ENCODE data around the gene WNT11.

WNT11 gene
- 0 to 0.77 (median 0.25) reads per million in 17 experiments for total RNA-seq

DNA sequence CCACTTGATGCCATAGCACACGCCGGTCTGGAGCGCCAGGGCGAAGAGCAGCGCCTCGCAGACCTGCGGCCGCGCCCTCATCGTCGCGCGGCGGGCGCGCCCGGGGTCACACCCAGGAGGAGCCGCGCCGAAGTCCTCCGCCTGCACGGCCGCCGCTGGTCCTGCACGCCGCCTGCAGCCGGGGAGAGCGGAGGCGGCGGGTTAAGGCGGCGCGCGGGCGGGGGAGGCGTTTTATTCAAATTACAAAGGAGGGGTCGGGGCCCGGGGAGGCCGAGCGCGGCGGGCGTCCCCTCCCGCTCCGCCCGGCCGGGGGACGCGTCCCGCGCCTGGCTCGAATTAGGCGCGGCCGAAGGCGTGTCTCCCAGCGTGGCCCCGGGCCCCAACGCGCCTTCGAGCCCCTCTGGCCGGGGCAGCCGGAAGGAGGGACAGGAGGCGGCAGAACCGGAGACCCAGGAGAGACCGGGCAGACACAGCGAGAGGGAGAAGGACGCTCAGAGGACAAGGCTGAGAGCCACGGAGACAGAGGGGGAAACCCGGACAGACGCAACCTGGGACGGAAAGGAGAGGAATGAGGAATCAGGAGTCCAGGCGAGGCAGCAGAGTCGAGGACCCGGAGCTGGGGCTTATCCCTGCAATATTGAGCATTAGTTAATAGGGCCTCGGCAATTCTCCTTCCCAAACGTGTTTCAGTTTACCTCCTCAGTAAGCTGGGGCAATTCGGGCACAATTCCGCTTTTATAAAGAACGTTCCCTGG lies at the start of gene WNT11:
Gene WNT11, minus strand, starts transcription at position 176 of the 755 bp plus-strand sequence. Its CDS starts 95 bp downstream, at position 81.
- DNase-seq = peak in 2 of 4 experiments; percentile 53 to 62

- no peak for DNase-seq
These were observed 47.1 kb upstream of the WNT11 start for GRCh38 chr11:76253416-76253815.

- DNase-seq = no peak
These were observed 46.3 kb upstream of the WNT11 start for GRCh38 chr11:76252631-76253070.

DNA sequence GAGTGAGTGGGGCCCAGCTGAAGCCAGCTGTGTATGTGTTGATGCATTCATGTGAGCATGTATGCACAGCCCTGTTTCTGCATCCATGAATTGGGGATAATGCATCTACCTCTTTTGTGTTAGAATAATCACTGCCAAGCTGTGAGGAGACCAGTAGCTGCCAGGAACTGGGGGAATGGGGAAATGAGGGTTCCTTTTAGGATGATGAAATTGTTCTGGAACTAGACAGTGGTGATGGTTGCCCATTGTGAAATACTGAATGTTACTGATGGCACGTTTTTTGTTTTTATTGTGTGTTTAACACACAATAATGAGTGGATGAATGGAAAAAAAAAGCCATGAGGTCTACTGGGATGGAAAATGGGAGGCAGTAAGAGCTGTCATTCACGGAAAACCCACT lies 45.3 kb upstream of the WNT11 start:
- peak; percentile 56 to 84 (median 69) for DNase-seq

DNA sequence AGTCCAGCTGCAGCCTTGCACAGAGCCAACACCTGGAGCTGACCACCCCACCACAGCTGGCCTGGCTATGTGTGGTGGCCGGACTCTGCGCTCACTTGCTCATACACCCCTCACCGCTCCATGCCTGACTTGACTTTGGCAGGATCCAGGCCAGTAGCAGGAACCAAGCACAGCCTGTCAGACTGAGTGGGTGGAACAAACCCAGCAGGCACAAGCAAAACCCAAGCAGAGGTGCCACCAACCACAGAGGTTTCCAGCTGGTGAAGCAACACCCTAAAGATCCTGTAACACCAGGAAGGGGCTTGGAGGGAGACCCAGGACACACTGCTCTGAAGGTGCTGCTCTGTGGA lies 44.9 kb upstream of the WNT11 start:
- peak; percentile 30 to 64 (median 57) for DNase-seq

DNA sequence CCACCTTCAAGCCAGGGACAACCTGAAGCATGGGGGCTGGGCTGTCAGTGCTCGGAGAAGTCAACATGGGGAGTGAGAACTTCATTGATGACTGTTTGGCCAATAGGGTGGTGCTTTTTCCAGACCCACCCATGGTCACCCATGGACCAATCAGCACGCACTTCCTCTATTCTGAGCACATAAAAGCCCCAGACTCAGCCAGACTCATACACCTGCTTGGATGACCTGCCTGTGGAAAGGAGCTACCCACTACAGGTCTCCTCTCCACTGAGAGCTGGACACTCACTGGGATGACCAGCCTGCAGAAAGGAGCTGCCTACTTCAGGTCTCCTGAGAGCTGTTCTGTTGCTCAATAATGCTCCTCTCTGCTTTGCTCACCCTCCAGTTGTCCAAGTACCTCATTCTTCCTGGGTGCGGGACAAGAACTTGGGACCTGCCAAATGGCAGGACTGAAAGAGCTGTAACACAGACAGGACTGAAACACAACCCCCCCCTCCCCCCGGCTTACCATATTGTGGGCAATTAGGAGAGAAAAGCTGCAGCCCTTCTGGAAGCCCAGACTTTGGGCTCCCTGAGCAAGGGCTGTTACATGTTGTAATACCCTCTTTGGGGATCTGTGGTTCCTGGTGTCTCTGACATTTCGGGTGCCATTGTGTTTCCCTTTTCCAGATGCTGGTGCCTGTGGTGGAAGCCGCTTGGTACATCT lies 44.4 kb upstream of the WNT11 start:
- DNase-seq = peak in 2 of 4 experiments; percentile 49 to 68

- DNase-seq = no peak
These were observed 43.0 kb upstream of the WNT11 start for GRCh38 chr11:76249195-76249741.

DNA sequence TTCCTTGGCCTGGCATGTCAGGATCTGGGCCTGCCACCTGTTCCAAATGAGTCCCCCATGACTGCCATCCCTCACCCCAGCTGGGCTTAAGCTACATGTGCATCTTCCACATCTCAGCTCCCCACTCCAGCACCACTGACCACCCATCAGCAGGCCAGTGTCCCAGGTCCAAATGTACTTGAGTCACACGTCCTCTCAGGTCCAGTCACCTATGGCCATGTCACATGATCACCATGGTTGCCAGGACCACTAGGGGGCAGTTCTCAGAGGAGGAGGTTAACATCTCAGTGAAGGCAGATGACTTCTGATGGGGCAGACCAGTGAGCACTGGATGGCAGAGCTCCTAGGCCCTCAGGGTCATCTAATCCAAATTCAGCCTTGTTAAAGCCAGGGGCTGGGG lies 41.9 kb upstream of the WNT11 start:
- DNase-seq = peak in 1 of 4 experiments; percentile 10

GRCh38 chr11:76247091-76247490 lies 40.8 kb upstream of the WNT11 start:
- DNase-seq = no peak

DNA sequence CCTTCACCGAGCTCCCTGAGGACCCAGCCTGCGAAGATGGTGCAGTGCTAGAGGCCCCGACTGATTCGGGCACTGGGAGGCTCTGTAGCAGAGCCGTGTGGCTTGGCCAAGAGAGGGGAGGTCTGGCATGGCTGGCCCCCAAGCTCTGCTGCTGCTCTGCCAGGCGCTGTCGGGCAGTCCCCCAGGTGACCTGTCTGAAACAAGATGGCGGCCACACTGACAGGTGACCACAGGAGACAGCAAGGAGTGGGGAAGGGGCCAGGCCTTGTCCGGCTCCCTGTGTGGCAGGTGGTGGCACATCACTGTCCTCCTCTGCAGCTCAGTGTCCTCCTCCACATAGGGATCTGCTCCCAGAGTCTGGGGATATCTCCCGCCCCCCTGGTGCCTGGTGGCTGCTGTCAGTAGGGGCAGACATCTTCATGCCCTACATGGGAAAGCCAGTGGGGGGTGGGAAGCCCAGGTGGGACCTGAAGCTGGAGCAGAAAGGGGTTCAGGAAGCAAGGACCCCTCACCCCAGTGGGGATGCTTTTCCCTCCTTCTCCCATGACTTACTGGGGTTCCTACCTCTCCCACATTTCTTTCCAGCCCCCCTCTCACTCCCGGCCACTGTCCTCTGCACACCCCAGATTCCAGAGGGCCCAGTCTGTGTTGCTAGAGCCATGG lies 40.1 kb upstream of the WNT11 start:
- DNase-seq = no peak

DNA sequence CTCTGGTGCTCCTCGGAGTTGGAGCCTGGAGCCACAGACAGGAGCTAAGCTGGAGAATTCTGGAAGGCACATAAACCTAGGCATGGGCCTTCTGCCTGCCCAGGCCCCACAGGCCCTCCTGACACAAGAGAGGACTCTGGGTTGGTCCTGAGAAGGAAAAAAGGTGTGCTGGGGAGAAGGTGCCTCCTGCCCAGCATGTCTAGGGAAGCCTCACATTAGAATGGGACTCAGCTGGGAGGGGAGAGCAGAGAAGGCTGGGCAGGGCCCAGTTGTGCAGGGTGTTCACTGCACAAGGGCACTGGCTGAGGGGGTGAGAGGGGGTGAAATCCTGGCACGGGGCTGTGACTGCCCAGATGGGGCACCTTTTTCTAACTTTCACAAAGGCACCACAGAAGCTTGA lies 39.4 kb upstream of the WNT11 start:
- no peak for DNase-seq

GRCh38 chr11:76244316-76244851 lies 38.1 kb upstream of the WNT11 start:
- no peak for DNase-seq

- no peak for DNase-seq
These were observed 37.6 kb upstream of the WNT11 start for GRCh38 chr11:76243957-76244285.

- DNase-seq = no peak
These were observed 37.1 kb upstream of the WNT11 start for GRCh38 chr11:76243193-76243956.

- no peak for DNase-seq
These were observed 35.9 kb upstream of the WNT11 start for GRCh38 chr11:76242004-76242779.

DNA sequence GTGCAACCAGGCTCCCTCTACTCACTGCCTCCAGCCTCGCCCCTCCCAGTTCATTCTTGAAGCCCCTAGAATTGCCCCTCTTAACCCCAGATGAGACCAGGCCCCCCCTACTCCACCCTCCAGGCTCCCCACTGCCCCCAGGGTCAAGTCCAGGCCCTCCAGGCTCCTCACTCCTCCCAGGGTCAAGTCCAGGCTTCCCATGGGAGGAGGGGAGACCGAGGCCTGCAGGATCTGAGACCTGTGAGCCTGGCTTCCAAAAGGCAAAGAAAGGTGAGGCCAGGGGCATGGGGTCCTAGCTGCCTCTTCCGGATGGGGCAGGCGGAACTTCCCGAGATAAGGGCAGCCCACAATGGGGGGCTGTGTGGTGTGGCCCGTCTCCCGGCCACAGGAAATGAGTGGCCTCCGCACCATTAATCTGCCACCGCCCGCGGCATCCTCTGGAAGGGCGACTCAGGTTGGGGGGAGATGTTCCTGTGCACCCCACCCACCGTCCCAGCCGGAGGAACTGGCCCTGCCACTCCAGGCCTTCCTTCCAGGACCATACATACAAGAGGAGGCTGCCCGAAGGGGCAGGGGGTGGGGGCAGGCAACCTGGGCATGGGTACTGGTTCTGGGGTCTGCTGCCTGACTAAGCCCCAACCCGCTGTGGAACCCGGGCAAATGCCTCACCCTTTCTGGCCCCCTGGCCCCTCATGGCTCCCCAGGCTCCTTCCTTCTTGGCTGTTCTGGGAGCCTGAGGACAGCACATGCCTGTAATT lies 35.1 kb upstream of the WNT11 start:
- DNase-seq = no peak

GRCh38 chr11:76240666-76241065 lies 34.4 kb upstream of the WNT11 start:
- DNase-seq = no peak

GRCh38 chr11:76240161-76240540 lies 33.8 kb upstream of the WNT11 start:
- no peak for DNase-seq

GRCh38 chr11:76239483-76240160 lies 33.3 kb upstream of the WNT11 start:
- no peak for DNase-seq

GRCh38 chr11:76238551-76238950 lies 32.2 kb upstream of the WNT11 start:
- no peak for DNase-seq

Data from suppressor macrophage (primary cell).